HCT116 (cell line): Measurements from ENCODE around the gene HTR1A. TPM values are rescaled to one million over a fixed set of nuclear protein-coding genes. Genes with fewer than 3 reads are reported as not detected.

Source experiments
- ATAC-seq: fragments of 200-7000 bp; cut with Tn5 transposase; 2 replicates; pipeline ENCODE4 v1.9.1; 2020; ENCODE audit warnings: mild to moderate bottlenecking, moderate library complexity
- BruUV-seq: library from RNA; stranded (reverse); fragments of 400-500 nt; replicated peaks from 2 replicates; lab custom pipeline; 2021; lab: Mats Ljungman, UMichigan
- CTCF ChIA-PET: fragments of 300-600 bp; sonication (Branson Sonifier 250); formaldehyde crosslinking; loops from one replicate; lab custom pipeline; 2021; ENCODE audit warnings: antibody characterized with exemption; lab: Charles Lee
- POLR2A ChIA-PET: fragments of 300-600, 350-600 bp; sonication (Branson Sonifier 250); formaldehyde crosslinking; loops from one replicate; lab custom pipeline; 2021; ENCODE audit warnings: antibody characterized with exemption; lab: Charles Lee
- RAD21 ChIA-PET, 2 experiments: fragments of 300-600 bp; sonication (Branson Sonifier 250); formaldehyde crosslinking; loops; one replicate each; lab custom pipeline; 2023; ENCODE audit warnings: low total read pairs in 2 of 2; ENCODE audit not compliant: uncharacterized antibody in 2 of 2, unreplicated experiment in 2 of 2, low non-redundant PET in 1 of 2; lab: Charles Lee
- DNase-seq: peaks from one replicate; pipeline ENCODE4 v3.0.0-alpha.2; 2010; ENCODE audit warnings: low read depth, low spot score
- H2AFZ ChIP-seq: fragments of 200-600 bp; shearing (Covaris generic), sonication (generic); 2 replicates; pipeline ENCODE4 v1.6.1; 2017; ENCODE audit warnings: low read depth, mixed run types, mixed read lengths, antibody characterized with exemption, low read length; ENCODE audit not compliant: poor library complexity, severe bottlenecking
- H3K27ac ChIP-seq: 2 replicates; pipeline ENCODE4 v1.5.1; 2012; ENCODE audit warnings: low read depth, low read length
- H3K27me3 ChIP-seq: fragments of 200-600 bp; sonication (generic); 2 replicates; pipeline ENCODE4 v1.6.1; 2016; ENCODE audit warnings: mixed run types, low read length, mixed read lengths; ENCODE audit not compliant: insufficient read depth
- H3K36me3 ChIP-seq, 2 experiments: fragments of 200-500 bp in 1 of 2; fragments of 200-600 bp in 1 of 2; sonication (Bioruptor generic) in 1 of 2; sonication (generic) in 1 of 2; 2 replicates each; pipeline versions ENCODE4 v1.5.1 to v1.6.1; 2014 to 2016; ENCODE audit warnings: low read length in 2 of 2, inconsistent platforms in 1 of 2, mixed read lengths in 1 of 2, mixed run types in 1 of 2; ENCODE audit not compliant: insufficient read depth in 2 of 2, control insufficient read depth in 1 of 2
- H3K4me1 ChIP-seq, 2 experiments: fragments of 200-600 bp in 1 of 2; sonication (generic) in 1 of 2; 2 replicates each; pipeline versions ENCODE4 v1.5.1 to v1.6.1; 2012 to 2017; ENCODE audit warnings: low read length in 2 of 2, inconsistent platforms in 1 of 2, mild to moderate bottlenecking in 1 of 2, mixed read lengths in 1 of 2, mixed run types in 1 of 2, moderate library complexity in 1 of 2; ENCODE audit not compliant: insufficient read depth in 2 of 2, control insufficient read depth in 1 of 2
- H3K4me2 ChIP-seq: fragments of 200-600 bp; sonication (generic); 2 replicates; pipeline ENCODE4 v1.6.1; 2017; ENCODE audit warnings: mixed run types, low read length, mixed read lengths
- H3K4me3 ChIP-seq, 2 experiments: fragments of 200-600 bp in 1 of 2; sonication (generic) in 1 of 2; replicated peaks in 1 of 2; 2 replicates each; pipeline ENCODE4 v1.5.1; 2011 to 2016; ENCODE audit warnings: low read length in 2 of 2, control low read depth in 1 of 2, low read depth in 1 of 2, mild to moderate bottlenecking in 1 of 2, mixed read lengths in 1 of 2, mixed run types in 1 of 2
- H3K79me2 ChIP-seq: fragments of 200-600 bp; sonication (generic); 2 replicates; pipeline ENCODE4 v1.6.1; 2017; ENCODE audit warnings: mild to moderate bottlenecking, mixed run types, low read length, moderate library complexity, mixed read lengths; ENCODE audit not compliant: insufficient read depth
- H3K9ac ChIP-seq: fragments of 200-600 bp; sonication (generic); 2 replicates; pipeline ENCODE4 v1.6.1; 2016; ENCODE audit warnings: low read length, mixed read lengths
- H3K9me2 ChIP-seq: fragments of 200-600 bp; sonication (generic), shearing (Covaris generic); 2 replicates; pipeline ENCODE4 v1.6.1; 2017; ENCODE audit warnings: mixed run types, mild to moderate bottlenecking, moderate library complexity; ENCODE audit not compliant: insufficient read depth
- H3K9me3 ChIP-seq, 2 experiments: fragments of 200-500 bp in 1 of 2; fragments of 200-600 bp in 1 of 2; sonication (Bioruptor generic) in 1 of 2; sonication (generic) in 1 of 2; 2 replicates each; pipeline ENCODE4 v1.6.1; 2014 to 2017; ENCODE audit warnings: low read length in 2 of 2, mixed read lengths in 2 of 2, inconsistent platforms in 1 of 2, low read depth in 1 of 2, mild to moderate bottlenecking in 1 of 2, mixed run types in 1 of 2, moderate library complexity in 1 of 2; ENCODE audit not compliant: control insufficient read depth in 1 of 2, insufficient read depth in 1 of 2
- H4K20me1 ChIP-seq: fragments of 200-600 bp; sonication (generic), shearing (Covaris generic); 2 replicates; pipeline ENCODE4 v1.6.1; 2017; ENCODE audit warnings: mixed run types, mild to moderate bottlenecking, moderate library complexity; ENCODE audit not compliant: insufficient read depth
- CBX3 ChIP-seq: IDR thresholded peaks from 2 replicates; pipeline ENCODE4 v1.6.1; 2012; ENCODE audit warnings: low read depth
- CEBPB ChIP-seq: IDR thresholded peaks from 2 replicates; pipeline ENCODE4 v1.6.1; 2012; ENCODE audit warnings: low read depth
- EGR1 ChIP-seq: IDR thresholded peaks from 2 replicates; pipeline ENCODE4 v1.6.1; 2012; ENCODE audit warnings: low read depth
- ELF1 ChIP-seq: IDR thresholded peaks from 2 replicates; pipeline ENCODE4 v1.6.1; 2012; ENCODE audit warnings: low read depth, borderline replicate concordance
- EZH2phosphoT487 ChIP-seq: fragments of 200-600 bp; IDR thresholded peaks from 2 replicates; pipeline ENCODE4 v1.6.1; 2018; ENCODE audit warnings: antibody characterized with exemption, borderline replicate concordance
- FOSL1 ChIP-seq: IDR thresholded peaks from 2 replicates; pipeline ENCODE4 v1.6.1; 2012; ENCODE audit warnings: low read depth
- JUND ChIP-seq: IDR thresholded peaks from 2 replicates; pipeline ENCODE4 v1.6.1; 2012
- POLR2A ChIP-seq: IDR thresholded peaks from 2 replicates; pipeline ENCODE4 v1.7.0; 2011; ENCODE audit warnings: borderline replicate concordance; ENCODE audit not compliant: insufficient read depth, insufficient read length; ENCODE audit errors: extremely low read depth
- POLR2AphosphoS5 ChIP-seq: IDR thresholded peaks from 2 replicates; pipeline ENCODE4 v1.6.1; 2011; ENCODE audit warnings: mild to moderate bottlenecking, low read depth, low read length, moderate library complexity
- RAD21 ChIP-seq: IDR thresholded peaks from 2 replicates; pipeline ENCODE4 v1.6.1; 2012; ENCODE audit warnings: low read depth, mild to moderate bottlenecking
- SIN3A ChIP-seq: IDR thresholded peaks from 2 replicates; pipeline ENCODE4 v1.6.1; 2012; ENCODE audit warnings: low read depth
- SP1 ChIP-seq: IDR thresholded peaks from 2 replicates; pipeline ENCODE4 v1.6.1; 2012; ENCODE audit warnings: low read depth
- TCF7L2 ChIP-seq: IDR thresholded peaks from 2 replicates; pipeline ENCODE4 v1.7.0; 2011; ENCODE audit warnings: borderline replicate concordance, inconsistent platforms; ENCODE audit not compliant: insufficient read depth, insufficient read length; ENCODE audit errors: extremely low read depth
- YY1 ChIP-seq: IDR thresholded peaks from 2 replicates; pipeline ENCODE4 v1.6.1; 2011; ENCODE audit warnings: low read length, low read depth, moderate library complexity, mild to moderate bottlenecking; ENCODE audit not compliant: insufficient replicate concordance; ENCODE audit errors: extremely low read depth
- ZBTB33 ChIP-seq: IDR thresholded peaks from 2 replicates; pipeline ENCODE4 v1.6.1; 2011; ENCODE audit warnings: mild to moderate bottlenecking, low read length, moderate library complexity; ENCODE audit not compliant: insufficient replicate concordance; ENCODE audit errors: extremely low read depth
- ZFX ChIP-seq: fragments of 450-650 bp; IDR thresholded peaks from 2 replicates; pipeline ENCODE4 v1.6.1; 2017
- ZNF274 ChIP-seq: fragments of 200-500 bp; sonication (Bioruptor generic); IDR thresholded peaks from 2 replicates; pipeline ENCODE4 v1.6.1; 2014; ENCODE audit warnings: mild to moderate bottlenecking, low read depth, low read length, inconsistent platforms
- intact Hi-C: fragments of 100-400 bp; cut with micrococcal nuclease; formaldehyde crosslinking; loops from 2 replicates; pipeline ENCODE4 v1.10.0; 2022
- total RNA-seq: library from RNA; stranded (reverse); gene quantifications from one replicate; pipeline ENCODE4 v1.2.1, GENCODE V29; 2021; ENCODE audit not compliant: unreplicated experiment
- TF ChIP-seq, protein P1 (sequence below): IDR thresholded peaks from 2 replicates; pipeline ENCODE4 v1.6.1; 2012; ENCODE audit warnings: low read depth

The HTR1A gene
- total RNA-seq, 1 experiment from 2014 or later, result not detected

DNA sequence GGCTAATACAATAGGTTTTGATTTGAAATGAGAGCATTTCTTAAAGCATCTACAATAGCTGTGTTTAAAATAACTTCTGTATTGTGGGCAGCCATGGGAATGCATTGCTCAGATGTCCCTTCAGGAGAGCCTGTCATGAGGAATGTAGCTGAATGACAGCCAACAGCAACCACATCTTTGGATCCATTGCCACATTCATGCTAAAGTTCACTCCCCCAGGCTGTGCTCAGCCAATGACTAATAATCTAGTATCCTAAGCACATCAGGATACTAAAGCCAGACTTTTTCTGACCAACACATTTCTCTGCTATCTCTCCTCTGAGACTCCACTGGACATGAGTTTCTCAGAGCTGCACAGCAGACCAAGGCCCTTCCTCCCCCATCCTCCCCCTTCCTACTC is 45.5 kb downstream of the HTR1A start:
- no peaks in the 10 kb centered on the region for H3K36me3 ChIP-seq
- no peaks in the 10 kb centered on the region for H4K20me1 ChIP-seq
- no peak overlapping the region for H3K4me3 ChIP-seq
- CTCF ChIA-PET, result no interaction called here
- H3K9me3 ChIP-seq, result peaks cover 8 to 21% of the 10 kb centered on the region in 2 experiments; a peak in 2 of 4 replicates
- no peaks in the 10 kb centered on the region for H3K9me2 ChIP-seq
- H3K27me3 ChIP-seq, result no peaks in the 10 kb centered on the region
- TF ChIP-seq RAD21, result no peak
- no peak for TF ChIP-seq JUND
- no peak for TF ChIP-seq ELF1
- TF ChIP-seq YY1, result no peak
- no peak for TF ChIP-seq ZFX
- no peak for TF ChIP-seq POLR2A
- no peak for TF ChIP-seq ZNF274
- TF ChIP-seq EGR1, result no peak
- no peak for TF ChIP-seq FOSL1
- no peak for TF ChIP-seq CEBPB
- TF ChIP-seq, all 23 proteins: peak for 0
- ATAC-seq, result no peak
- Histone ChIP-seq H2AFZ (no peak overlapping the region), H3K79me2 (no peaks in the 10 kb centered on the region), H3K27ac (no peak overlapping the region), H3K4me2 (no peak overlapping the region), H3K4me1 (no peaks in the 10 kb centered on the region), H3K9ac (no peak overlapping the region)
- ChIA-PET POLR2A (no interaction called here), RAD21 (no interaction called here)
- no peak for DNase-seq
- no TSS peak for BruUV-seq
- intact Hi-C loops, result no loop called here

DNA sequence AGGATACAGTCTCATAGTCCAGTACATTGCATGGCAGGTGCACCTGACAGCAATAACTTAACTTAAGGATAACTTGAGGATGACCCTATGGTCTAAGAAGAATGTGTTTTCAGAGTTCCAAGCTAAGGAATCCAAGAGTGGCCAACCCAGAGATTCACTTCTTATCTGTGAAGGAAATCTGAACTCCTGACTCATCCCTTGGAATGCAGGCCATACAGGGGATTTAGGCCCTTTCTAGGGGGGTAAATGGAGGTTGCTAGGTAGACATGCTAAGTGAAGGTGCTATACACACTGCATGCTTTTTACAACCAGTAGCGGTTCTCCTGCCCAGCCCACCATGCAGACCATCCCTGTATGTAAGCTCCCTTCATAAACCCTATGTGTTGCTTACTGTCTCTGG is 50.4 kb downstream of the HTR1A start:
- ChIA-PET CTCF (no interaction called here), RAD21 (no interaction called here), POLR2A (no interaction called here)
- Histone ChIP-seq H4K20me1 (no peaks in the 10 kb centered on the region), H3K4me3 (no peak overlapping the region), H3K4me1 (no peaks in the 10 kb centered on the region), H3K27me3 (no peaks in the 10 kb centered on the region), H3K9ac (no peak overlapping the region), H3K4me2 (no peak overlapping the region), H3K9me2 (no peaks in the 10 kb centered on the region), H3K79me2 (no peaks in the 10 kb centered on the region), H2AFZ (no peak overlapping the region), H3K36me3 (no peaks in the 10 kb centered on the region), H3K27ac (no peak overlapping the region), H3K9me3 (peaks cover 7 to 18% of the 10 kb centered on the region in 2 experiments; a peak in 2 of 4 replicates)
- no TSS peak for BruUV-seq
- intact Hi-C loops, result no loop called here
- DNase-seq (no peak), ATAC-seq (no peak)
- TF ChIP-seq, protein P1, sequence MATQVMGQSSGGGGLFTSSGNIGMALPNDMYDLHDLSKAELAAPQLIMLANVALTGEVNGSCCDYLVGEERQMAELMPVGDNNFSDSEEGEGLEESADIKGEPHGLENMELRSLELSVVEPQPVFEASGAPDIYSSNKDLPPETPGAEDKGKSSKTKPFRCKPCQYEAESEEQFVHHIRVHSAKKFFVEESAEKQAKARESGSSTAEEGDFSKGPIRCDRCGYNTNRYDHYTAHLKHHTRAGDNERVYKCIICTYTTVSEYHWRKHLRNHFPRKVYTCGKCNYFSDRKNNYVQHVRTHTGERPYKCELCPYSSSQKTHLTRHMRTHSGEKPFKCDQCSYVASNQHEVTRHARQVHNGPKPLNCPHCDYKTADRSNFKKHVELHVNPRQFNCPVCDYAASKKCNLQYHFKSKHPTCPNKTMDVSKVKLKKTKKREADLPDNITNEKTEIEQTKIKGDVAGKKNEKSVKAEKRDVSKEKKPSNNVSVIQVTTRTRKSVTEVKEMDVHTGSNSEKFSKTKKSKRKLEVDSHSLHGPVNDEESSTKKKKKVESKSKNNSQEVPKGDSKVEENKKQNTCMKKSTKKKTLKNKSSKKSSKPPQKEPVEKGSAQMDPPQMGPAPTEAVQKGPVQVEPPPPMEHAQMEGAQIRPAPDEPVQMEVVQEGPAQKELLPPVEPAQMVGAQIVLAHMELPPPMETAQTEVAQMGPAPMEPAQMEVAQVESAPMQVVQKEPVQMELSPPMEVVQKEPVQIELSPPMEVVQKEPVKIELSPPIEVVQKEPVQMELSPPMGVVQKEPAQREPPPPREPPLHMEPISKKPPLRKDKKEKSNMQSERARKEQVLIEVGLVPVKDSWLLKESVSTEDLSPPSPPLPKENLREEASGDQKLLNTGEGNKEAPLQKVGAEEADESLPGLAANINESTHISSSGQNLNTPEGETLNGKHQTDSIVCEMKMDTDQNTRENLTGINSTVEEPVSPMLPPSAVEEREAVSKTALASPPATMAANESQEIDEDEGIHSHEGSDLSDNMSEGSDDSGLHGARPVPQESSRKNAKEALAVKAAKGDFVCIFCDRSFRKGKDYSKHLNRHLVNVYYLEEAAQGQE, result no peak
- TF ChIP-seq ZBTB33, result no peak
- TF ChIP-seq SP1, result no peak
- no peak for TF ChIP-seq TCF7L2
- TF ChIP-seq POLR2AphosphoS5, result no peak
- TF ChIP-seq SIN3A, result no peak
- no peak for TF ChIP-seq EZH2phosphoT487
- TF ChIP-seq CBX3, result no peak
